Body of pancreas (tissue), 4 donors: ENCODE data around the gene LGR6. TPM values are rescaled to one million over a fixed set of nuclear protein-coding genes. Genes with fewer than 3 reads are reported as not detected.

Source experiments
- ATAC-seq: fragments of 150-250 bp; one replicate; pipeline ENCODE4 v1.9.1; 2016
- DNase-seq, 4 donors: peaks; one replicate each; pipeline ENCODE4 v3.0.0-alpha.2; 2019
- H3K27ac ChIP-seq, 4 donors: fragments of 200-600 bp; sonication (generic); 1 replicate in 3 of 4; 2 replicates in 1 of 4; pipeline versions ENCODE4 v1.5.1 to v1.6.1; 2016 to 2019; ENCODE audit warnings: mild to moderate bottlenecking in 1 of 4, mixed read lengths in 1 of 4, moderate library complexity in 1 of 4
- H3K27me3 ChIP-seq, 2 donors: fragments of 200-600 bp; sonication (generic); one replicate each; pipeline ENCODE4 v1.6.0; 2016; ENCODE audit warnings: mild to moderate bottlenecking in 1 of 2
- H3K36me3 ChIP-seq, 2 donors: fragments of 200-600 bp; sonication (generic); replicated peaks in 1 of 2; 2 replicates each; pipeline ENCODE4 v1.5.1; 2016; ENCODE audit warnings: low read depth in 2 of 2; ENCODE audit not compliant: insufficient read depth in 1 of 2
- H3K4me1 ChIP-seq: fragments of 200-600 bp; sonication (generic); one replicate; pipeline ENCODE4 v1.6.0; 2016
- H3K4me3 ChIP-seq, 2 donors: fragments of 200-600 bp; sonication (generic); 1 replicate in 1 of 2; 2 replicates in 1 of 2; pipeline ENCODE4 v1.5.1; 2016 to 2019
- H3K9me3 ChIP-seq, 3 donors: fragments of 200-600 bp; sonication (generic); 1 replicate in 2 of 3; 2 replicates in 1 of 3; pipeline ENCODE4 v1.5.1; 2016
- CTCF ChIP-seq, 7 experiments: fragments of 450-650 bp in 4 of 7; fragments of 200-600 bp in 3 of 7; sonication (generic) in 3 of 7; IDR thresholded peaks; one replicate each; pipeline ENCODE4 v1.5.1; 2016 to 2019; ENCODE audit warnings: antibody characterized with exemption in 7 of 7
- POLR2A ChIP-seq, 3 donors: fragments of 450-650 bp; IDR thresholded peaks; one replicate each; pipeline ENCODE4 v1.6.1; 2016; ENCODE audit warnings: antibody characterized with exemption in 3 of 3, mild to moderate bottlenecking in 2 of 3
- WGBS, 2 donors: methylation state at CpG; one replicate each; pipeline ENCODE4 v1.1.5; 2017; 5-methylcytosine and 5-hydroxymethylcytosine counted together
- intact Hi-C: fragments of 100-400 bp; cut with DNase I; formaldehyde crosslinking; loops from one replicate; pipeline ENCODE4 v1.15.1; 2023
- total RNA-seq, 2 donors: library from RNA; depleted of rRNA; stranded (reverse); fragments of >200 nt; gene quantifications; one replicate each; pipeline ENCODE4 v1.1.0, GENCODE V29; 2016

Gene LGR6
- total RNA-seq, 2 donors from 2014 or later, result 0.52 TPM; not detected in 1

- H3K27ac ChIP-seq, result no peak overlapping the region
- no peaks in the 10 kb centered on the region for H3K27me3 ChIP-seq
- intact Hi-C loops, result no loop called here
- peaks cover 9% of the 10 kb centered on the region for H3K4me1 ChIP-seq
- DNase-seq (no peak), ATAC-seq (no peak)
- TF ChIP-seq POLR2A (IDR thresholded peaks at IDR 0.05), result no peak
- no peak for TF ChIP-seq CTCF (IDR thresholded peaks at IDR 0.05)
- 73 to 82% methylated on average over 8 of the region's 8 CpGs for WGBS, 2 donors
- H3K36me3 ChIP-seq, result no peaks in the 10 kb centered on the region
- H3K9me3 ChIP-seq, result no peaks in the 10 kb centered on the region
- no peak overlapping the region for H3K4me3 ChIP-seq
Observed at GRCh38 chr1:202150602-202151001, 43.0 kb upstream of the LGR6 start.

- H3K4me1 ChIP-seq, result peaks cover 8% of the 10 kb centered on the region
- no peak overlapping the region for H3K27ac ChIP-seq
- TF ChIP-seq CTCF (IDR thresholded peaks at IDR 0.05), result no peak
- TF ChIP-seq POLR2A (IDR thresholded peaks at IDR 0.05), result no peak
- H3K9me3 ChIP-seq, result no peaks in the 10 kb centered on the region
- H3K4me3 ChIP-seq, result no peak overlapping the region
- DNase-seq, result no peak
- ATAC-seq, result no peak
- intact Hi-C loops, result no loop called here
- H3K27me3 ChIP-seq, result no peaks in the 10 kb centered on the region
- WGBS, 2 donors, result 78 to 84% methylated on average over 2 of the region's 2 CpGs
- H3K36me3 ChIP-seq, result no peaks in the 10 kb centered on the region
Observed at GRCh38 chr1:202151045-202151444, 42.6 kb upstream of the LGR6 start.

GRCh38 chr1:202152399-202152798 is 41.2 kb upstream of the LGR6 start:
- Histone ChIP-seq H3K9me3 (no peaks in the 10 kb centered on the region), H3K27ac (no peak overlapping the region), H3K36me3 (no peaks in the 10 kb centered on the region), H3K27me3 (no peaks in the 10 kb centered on the region), H3K4me3 (no peak overlapping the region), H3K4me1 (peaks cover 8% of the 10 kb centered on the region)
- DNase-seq (no peak), ATAC-seq (no peak)
- WGBS, 2 donors, result 84 to 94% methylated on average over 5 to 10 of the region's 10 CpGs
- TF ChIP-seq CTCF (IDR thresholded peaks at IDR 0.05), result no peak
- TF ChIP-seq POLR2A (IDR thresholded peaks at IDR 0.05), result no peak
- intact Hi-C loops, result no loop called here

- no peak for TF ChIP-seq CTCF (IDR thresholded peaks at IDR 0.05)
- no peak for TF ChIP-seq POLR2A (IDR thresholded peaks at IDR 0.05)
- H3K9me3 ChIP-seq, result no peaks in the 10 kb centered on the region
- no peaks in the 10 kb centered on the region for H3K36me3 ChIP-seq
- no peak for ATAC-seq
- no peaks in the 10 kb centered on the region for H3K27me3 ChIP-seq
- WGBS, 2 donors, result 83 to 90% methylated on average over 4 of the region's 4 CpGs
- intact Hi-C loops, result no loop called here
- H3K4me1 ChIP-seq, result peaks cover 8% of the 10 kb centered on the region
- no peak for DNase-seq
- no peak overlapping the region for H3K4me3 ChIP-seq
- no peak overlapping the region for H3K27ac ChIP-seq
Observed at GRCh38 chr1:202153284-202153683, 40.3 kb upstream of the LGR6 start.

GRCh38 chr1:202154148-202154765 is 39.3 kb upstream of the LGR6 start:
- Histone ChIP-seq H3K27me3 (no peaks in the 10 kb centered on the region), H3K36me3 (no peaks in the 10 kb centered on the region), H3K27ac (no peak overlapping the region), H3K4me1 (peaks cover 8% of the 10 kb centered on the region), H3K9me3 (no peaks in the 10 kb centered on the region), H3K4me3 (no peak overlapping the region)
- 76 to 83% methylated on average over 9 to 10 of the region's 10 CpGs for WGBS, 2 donors
- ATAC-seq (no peak), DNase-seq (no peak)
- TF ChIP-seq POLR2A (IDR thresholded peaks at IDR 0.05) (no peak), CTCF (IDR thresholded peaks at IDR 0.05) (no peak)
- intact Hi-C loops, result no loop called here
